IMR-90 (cell line): Measurements from ENCODE around the gene UPK1A. TPM values are rescaled to one million over a fixed set of nuclear protein-coding genes. Genes with fewer than 3 reads are reported as not detected.

ENCODE experiments used
- ATAC-seq: fragments of 200-7000 bp; cut with Tn5 transposase; 2 replicates; pipeline ENCODE4 v1.9.1; 2020; ENCODE audit warnings: low read depth, mild to moderate bottlenecking, moderate library complexity
- BruUV-seq: library from RNA; stranded (reverse); fragments of 400-500 nt; replicated peaks from 2 replicates; lab custom pipeline; 2021; lab: Mats Ljungman, UMichigan
- CTCF ChIA-PET: fragments of 300-600 bp; formaldehyde crosslinking; extraction: SDS; loops from one replicate; lab custom pipeline; 2021; ENCODE audit warnings: antibody characterized with exemption; lab: Yijun Ruan, JAX
- POLR2A ChIA-PET: fragments of 300-600 bp; sonication (Branson Sonifier 250); formaldehyde crosslinking; loops from one replicate; lab custom pipeline; 2022; ENCODE audit warnings: antibody characterized with exemption; ENCODE audit not compliant: unreplicated experiment; lab: Charles Lee
- DNase-seq: peaks from one replicate; pipeline ENCODE4 v3.0.0; 2013
- H2AFZ ChIP-seq: replicated peaks from 2 replicates; pipeline ENCODE3; 2013; ENCODE audit warnings: low read length, mild to moderate bottlenecking; ENCODE audit not compliant: poor library complexity
- H2AK5ac ChIP-seq: 2 replicates; pipeline ENCODE4 v1.6.1; 2013; ENCODE audit warnings: low read depth, low read length, inconsistent platforms
- H2AK9ac ChIP-seq: replicated peaks from 2 replicates; pipeline ENCODE3; 2013; ENCODE audit warnings: mild to moderate bottlenecking, low read depth, low read length, moderate library complexity; ENCODE audit not compliant: poor library complexity
- H2BK120ac ChIP-seq: 2 replicates; pipeline ENCODE4 v1.6.1; 2013; ENCODE audit warnings: low read depth, low read length, inconsistent platforms
- H2BK15ac ChIP-seq: 3 replicates; pipeline ENCODE4 v1.6.1; 2013; ENCODE audit warnings: low read depth, low read length, inconsistent platforms
- H2BK20ac ChIP-seq: 2 replicates; pipeline ENCODE4 v1.6.1; 2013; ENCODE audit warnings: low read depth, mild to moderate bottlenecking, inconsistent platforms, low read length, moderate library complexity
- H2BK5ac ChIP-seq: 2 replicates; pipeline ENCODE4 v1.6.1; 2013; ENCODE audit warnings: mild to moderate bottlenecking, low read depth, low read length, inconsistent platforms; ENCODE audit not compliant: poor library complexity, severe bottlenecking
- H3K14ac ChIP-seq: replicated peaks from 2 replicates; pipeline ENCODE4 v1.6.1; 2013; ENCODE audit warnings: low read depth, low read length, inconsistent platforms
- H3K18ac ChIP-seq: 2 replicates; pipeline ENCODE4 v1.6.1; 2013; ENCODE audit warnings: low read depth, low read length, control low read depth
- H3K23ac ChIP-seq: 2 replicates; pipeline ENCODE4 v1.6.1; 2013; ENCODE audit warnings: low read depth, low read length, inconsistent platforms
- H3K27ac ChIP-seq: 2 replicates; pipeline ENCODE4 v1.5.1; 2013; ENCODE audit warnings: mild to moderate bottlenecking, control low read depth, low read length; ENCODE audit not compliant: insufficient read depth
- H3K27me3 ChIP-seq: 2 replicates; pipeline ENCODE4 v1.6.1; 2013; ENCODE audit warnings: low read length; ENCODE audit not compliant: control insufficient read depth, insufficient read depth
- H3K36me3 ChIP-seq: 2 replicates; pipeline ENCODE4 v1.6.1; 2013; ENCODE audit warnings: low read length, mixed read lengths; ENCODE audit not compliant: control insufficient read depth, insufficient read depth
- H3K4ac ChIP-seq: 2 replicates; pipeline ENCODE4 v1.6.1; 2013; ENCODE audit warnings: low read depth, low read length, inconsistent platforms
- H3K4me1 ChIP-seq: 2 replicates; pipeline ENCODE4 v1.6.1; 2013; ENCODE audit warnings: low read length, mixed read lengths; ENCODE audit not compliant: control insufficient read depth, insufficient read depth
- H3K4me2 ChIP-seq: 2 replicates; pipeline ENCODE4 v1.6.1; 2013; ENCODE audit warnings: low read depth, mild to moderate bottlenecking, control low read depth, low read length, moderate library complexity
- H3K4me3 ChIP-seq: 2 replicates; pipeline ENCODE4 v1.5.1; 2013; ENCODE audit warnings: low read depth, mild to moderate bottlenecking, control low read depth, low read length, moderate library complexity; ENCODE audit not compliant: insufficient read depth
- H3K56ac ChIP-seq: 2 replicates; pipeline ENCODE4 v1.6.1; 2013; ENCODE audit warnings: low read length, inconsistent platforms; ENCODE audit not compliant: insufficient read depth; ENCODE audit errors: extremely low read depth
- H3K79me1 ChIP-seq, 2 experiments: 2 replicates each; pipeline ENCODE4 v1.6.1; 2013; ENCODE audit warnings: low read length in 2 of 2, inconsistent platforms in 1 of 2, low read depth in 1 of 2
- H3K9ac ChIP-seq: 2 replicates; pipeline ENCODE4 v1.6.1; 2013; ENCODE audit warnings: low read depth, low read length, control low read depth
- H3K9me1 ChIP-seq: 2 replicates; pipeline ENCODE4 v1.6.1; 2013; ENCODE audit warnings: low read length, inconsistent platforms; ENCODE audit not compliant: insufficient read depth
- H3K9me3 ChIP-seq: 2 replicates; pipeline ENCODE4 v1.6.1; 2013; ENCODE audit warnings: low read length; ENCODE audit not compliant: control insufficient read depth, insufficient read depth
- H4K20me1 ChIP-seq: 2 replicates; pipeline ENCODE4 v1.6.1; 2013; ENCODE audit warnings: low read length, inconsistent platforms; ENCODE audit not compliant: insufficient read depth
- H4K5ac ChIP-seq: 2 replicates; pipeline ENCODE4 v1.6.1; 2013; ENCODE audit warnings: mild to moderate bottlenecking, low read depth, low read length, control low read depth
- H4K8ac ChIP-seq, 2 experiments: 2 replicates each; pipeline ENCODE4 v1.6.1; 2013; ENCODE audit warnings: low read depth in 2 of 2, low read length in 2 of 2, control low read depth in 1 of 2, inconsistent platforms in 1 of 2
- H4K91ac ChIP-seq: 2 replicates; pipeline ENCODE4 v1.6.1; 2013; ENCODE audit warnings: low read depth, low read length, inconsistent platforms; ENCODE audit not compliant: insufficient read depth
- BHLHE40 ChIP-seq: fragments of 150-350 bp; IDR thresholded peaks from 2 replicates; pipeline ENCODE4 v1.6.1; 2016; ENCODE audit warnings: mild to moderate bottlenecking, low read depth, low read length
- CHD1 ChIP-seq: IDR thresholded peaks from 2 replicates; pipeline ENCODE4 v1.6.1; 2012; ENCODE audit warnings: low read depth, low read length, improper control_type of control experiment
- CTCF ChIP-seq: conservative IDR thresholded peaks from 2 replicates; pipeline ENCODE4 v1.5.1; 2012; ENCODE audit warnings: mild to moderate bottlenecking, low read depth, low read length, improper control_type of control experiment
- FOS ChIP-seq: fragments of 150-350 bp; IDR thresholded peaks from 2 replicates; pipeline ENCODE4 v1.6.1; 2016; ENCODE audit warnings: low read depth, low read length
- MAFK ChIP-seq: IDR thresholded peaks from 2 replicates; pipeline ENCODE4 v1.6.1; 2012; ENCODE audit warnings: low read depth, low read length, improper control_type of control experiment
- MAZ ChIP-seq: IDR thresholded peaks from 2 replicates; pipeline ENCODE4 v1.6.1; 2012; ENCODE audit warnings: low read depth, mild to moderate bottlenecking, low read length, improper control_type of control experiment, moderate library complexity, borderline replicate concordance
- MXI1 ChIP-seq: IDR thresholded peaks from 2 replicates; pipeline ENCODE4 v1.6.1; 2012; ENCODE audit warnings: low read depth, mild to moderate bottlenecking, low read length, moderate library complexity, borderline replicate concordance
- NFE2L2 ChIP-seq: fragments of 150-350 bp; IDR thresholded peaks from 2 replicates; pipeline ENCODE4 v1.6.1; 2016; ENCODE audit warnings: low read depth, mild to moderate bottlenecking, low read length
- POLR2A ChIP-seq: IDR thresholded peaks from 2 replicates; pipeline ENCODE4 v1.6.1; 2012; ENCODE audit warnings: mild to moderate bottlenecking, low read depth, low read length
- RAD21 ChIP-seq: IDR thresholded peaks from 2 replicates; pipeline ENCODE4 v1.6.1; 2012; ENCODE audit warnings: low read length, improper control_type of control experiment
- USF2 ChIP-seq: fragments of 150-350 bp; IDR thresholded peaks from 2 replicates; pipeline ENCODE4 v1.6.1; 2017; ENCODE audit warnings: mild to moderate bottlenecking, antibody characterized with exemption, low read length, low read depth
- WGBS, 2 experiments: methylation state at CpG; one replicate each; pipeline versions ENCODE4 v1.1.5 to v1.1.7; 2013; ENCODE audit warnings: missing lambda C conversion rate in 2 of 2; ENCODE audit not compliant: insufficient read length in 1 of 2; ENCODE audit errors: extremely low coverage in 2 of 2; 5-methylcytosine and 5-hydroxymethylcytosine counted together
- dilution Hi-C: fragments of 300-500 bp; cut with HindIII; formaldehyde crosslinking; loops from one replicate; pipeline ENCODE4 v1.14.3; 2018; ENCODE audit warnings: low sequenced_read_pairs; ENCODE audit not compliant: unreplicated experiment
- in situ Hi-C: fragments of 300-500 bp; cut with MboI; formaldehyde crosslinking; loops from 3 replicates; pipeline ENCODE4 v1.14.3; 2019; ENCODE audit warnings: low sequenced_read_pairs, inconsistent platforms, mixed read lengths
- intact Hi-C: fragments of 100-400 bp; cut with micrococcal nuclease; formaldehyde crosslinking; loops from 2 replicates; pipeline ENCODE4 v1.10.0; 2022
- polyA plus RNA-seq, 3 experiments: library from polyadenylated mRNA; depleted of rRNA; stranded (reverse); fragments of >200 nt; gene quantifications; 2 replicates each; pipeline ENCODE4 v1.2.3, GENCODE V29; 2012; ENCODE audit warnings: low replicate concordance in 1 of 3
- total RNA-seq: library from RNA; depleted of rRNA; stranded (reverse); fragments of >200 nt; gene quantifications from 2 replicates; pipeline ENCODE4 v1.2.3, GENCODE V29; 2012

Gene UPK1A
- total and polyA plus RNA-seq, 2 of the 4 experiments (the other 2 are of a cell fraction) = 0.21 TPM; not detected in 1

GRCh38 chr19:35724560-35724959 is 58.2 kb downstream of the UPK1A start:
- no peak for DNase-seq
- Histone ChIP-seq H3K9me1 (no peaks in the 10 kb centered on the region), H3K79me1 (peaks cover 12 to 35% of the 10 kb centered on the region in 2 experiments; a peak in 3 of 4 replicates), H3K4me3 (no peak overlapping the region), H2BK15ac (no peak overlapping the region), H3K23ac (no peak overlapping the region), H3K4me2 (no peak overlapping the region), H2BK5ac (no peak overlapping the region), H2AFZ (no peak overlapping the region), H3K14ac (no peak overlapping the region), H3K27ac (no peak overlapping the region), H3K36me3 (peaks cover 84% of the 10 kb centered on the region), H3K18ac (no peak overlapping the region), H3K56ac (no peak overlapping the region), H2AK9ac (peak overlapping the region; percentile 65), H3K27me3 (no peaks in the 10 kb centered on the region), H4K20me1 (peaks cover 17% of the 10 kb centered on the region), H2BK120ac (no peak overlapping the region), H4K8ac (no peak overlapping the region), H3K9me3 (no peaks in the 10 kb centered on the region), H4K5ac (no peak overlapping the region), H3K4ac (no peak overlapping the region), H2BK20ac (no peak overlapping the region), H3K9ac (no peak overlapping the region), H3K4me1 (no peaks in the 10 kb centered on the region; the same call in 1 of the 2 replicates), H4K91ac (no peak overlapping the region), H2AK5ac (no peak overlapping the region)
- POLR2A ChIA-PET = no interaction called here
- no peak for ATAC-seq
- no CpG with 5 or more reads among the region's 12 CpGs for WGBS, 2 experiments
- BruUV-seq = no TSS peak
- TF ChIP-seq CHD1 = no peak
- TF ChIP-seq FOS = no peak
- TF ChIP-seq NFE2L2 = no peak
- no peak for TF ChIP-seq POLR2A
- TF ChIP-seq MAZ = no peak
- TF ChIP-seq CTCF = no peak
- TF ChIP-seq RAD21 = no peak
- no peak for TF ChIP-seq MAFK
- no peak for TF ChIP-seq USF2
- TF ChIP-seq BHLHE40 = no peak
- no peak for TF ChIP-seq MXI1
- CTCF ChIA-PET = no interaction called here
- in situ Hi-C loops = no loop called here
- intact Hi-C loops = no loop called here
- dilution Hi-C loops = no loop called here
